K562 (cell line): Measurements from ENCODE around the gene BLID.

Experiments used
- EGR1 ChIP-seq: fragments of 450-650 bp; conservative IDR thresholded peaks from 2 replicates; pipeline ENCODE4 v1.6.1; 2017; ENCODE audit warnings: mild to moderate bottlenecking
- EP400 ChIP-seq: fragments of 450-650 bp; IDR thresholded peaks from 2 replicates; pipeline ENCODE4 v1.6.1; 2017; ENCODE audit warnings: antibody characterized with exemption, mild to moderate bottlenecking, moderate library complexity
- HDGF ChIP-seq: fragments of 450-650 bp; IDR thresholded peaks from 2 replicates; pipeline ENCODE4 v1.6.1; 2016
- JUND ChIP-seq, 2 experiments: IDR thresholded peaks; 2 replicates in 1 of 2; 3 replicates in 1 of 2; pipeline ENCODE4 v1.6.1; 2011; ENCODE audit warnings: borderline replicate concordance in 2 of 2, low read depth in 2 of 2, low read length in 2 of 2, improper control_type of control experiment in 1 of 2, missing biosample characterization in 1 of 2, missing genetic modification characterization in 1 of 2, missing genetic modification reagents in 1 of 2
- MEF2D ChIP-seq: conservative IDR thresholded peaks from 2 replicates; pipeline ENCODE4 v1.6.1; 2016; ENCODE audit warnings: low read depth, missing genetic modification characterization, missing compliant biosample characterization
- MTA3 ChIP-seq: fragments of 450-650 bp; formaldehyde crosslinking; IDR thresholded peaks from 2 replicates; pipeline ENCODE4 v1.6.1; 2017; ENCODE audit warnings: mild to moderate bottlenecking, borderline replicate concordance
- NCOA2 ChIP-seq, 2 experiments: fragments of 450-650 bp; IDR thresholded peaks; 2 replicates each; pipeline ENCODE4 v1.6.1; 2018; ENCODE audit warnings: mild to moderate bottlenecking in 2 of 2, moderate library complexity in 1 of 2; ENCODE audit not compliant: partially characterized antibody in 2 of 2
- SAP30 ChIP-seq: fragments of 200-600 bp; sonication (generic); IDR thresholded peaks from 2 replicates; pipeline ENCODE4 v1.6.1; 2012; ENCODE audit warnings: borderline replicate concordance, low read depth, mild to moderate bottlenecking, moderate library complexity, low read length, control low read depth, inconsistent platforms; ENCODE audit not compliant: insufficient read depth, poor library complexity, severe bottlenecking
- WHSC1 ChIP-seq: IDR thresholded peaks from one replicate; pipeline ENCODE4 v1.6.1; 2012; ENCODE audit warnings: low read length, control low read depth, inconsistent platforms
- ZNF253 ChIP-seq: fragments of 250-450 bp; sonication (Bioruptor Pico); conservative IDR thresholded peaks from 2 replicates; pipeline ENCODE4 v1.6.1; 2021; ENCODE audit warnings: mild to moderate bottlenecking
- ZNF431 ChIP-seq: sonication (generic); formaldehyde crosslinking; IDR thresholded peaks from 2 replicates; pipeline ENCODE4 v1.8.0; 2022; ENCODE audit warnings: mild to moderate bottlenecking, missing genetic modification reagents
- ZNF707 ChIP-seq: fragments of 250-450 bp; sonication (Bioruptor Pico); conservative IDR thresholded peaks from 2 replicates; pipeline ENCODE4 v1.8.0; 2022; ENCODE audit warnings: inconsistent platforms, mild to moderate bottlenecking, moderate library complexity
- TF ChIP-seq, protein P1 (sequence below): sonication (generic); formaldehyde crosslinking; IDR thresholded peaks from 2 replicates; pipeline ENCODE4 v1.9.0; 2022; ENCODE audit warnings: mild to moderate bottlenecking, missing genetic modification reagents
- TF ChIP-seq, protein P2 (sequence below): sonication (generic); formaldehyde crosslinking; IDR thresholded peaks from 2 replicates; pipeline ENCODE4 v1.8.1; 2023; ENCODE audit warnings: mild to moderate bottlenecking, missing genetic modification reagents

- no peak for TF ChIP-seq MTA3
- TF ChIP-seq WHSC1: no peak
- TF ChIP-seq NCOA2 (IDR thresholded peaks at IDR 0.05; ENCODE audit: partially characterized antibody in 2 of 2): no peak
- no peak for TF ChIP-seq EP400
- TF ChIP-seq MEF2D (tag): no peak
- TF ChIP-seq, protein P1, sequence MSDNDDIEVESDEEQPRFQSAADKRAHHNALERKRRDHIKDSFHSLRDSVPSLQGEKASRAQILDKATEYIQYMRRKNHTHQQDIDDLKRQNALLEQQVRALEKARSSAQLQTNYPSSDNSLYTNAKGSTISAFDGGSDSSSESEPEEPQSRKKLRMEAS (CRISPR knock-in tag): no peak
- no peak for TF ChIP-seq ZNF253 (CRISPR knock-in tag)
- no peak for TF ChIP-seq JUND (IDR thresholded peaks at IDR 0.05; ENCODE audit: borderline replicate concordance, low read depth, low read length)
- TF ChIP-seq JUND (tag; IDR thresholded peaks at IDR 0.05; ENCODE audit: borderline replicate concordance, low read depth, low read length): no peak
- TF ChIP-seq EGR1: no peak
- no peak for TF ChIP-seq HDGF
- TF ChIP-seq ZNF431 (CRISPR knock-in tag): no peak
- no peak for TF ChIP-seq SAP30
- TF ChIP-seq, protein P2, sequence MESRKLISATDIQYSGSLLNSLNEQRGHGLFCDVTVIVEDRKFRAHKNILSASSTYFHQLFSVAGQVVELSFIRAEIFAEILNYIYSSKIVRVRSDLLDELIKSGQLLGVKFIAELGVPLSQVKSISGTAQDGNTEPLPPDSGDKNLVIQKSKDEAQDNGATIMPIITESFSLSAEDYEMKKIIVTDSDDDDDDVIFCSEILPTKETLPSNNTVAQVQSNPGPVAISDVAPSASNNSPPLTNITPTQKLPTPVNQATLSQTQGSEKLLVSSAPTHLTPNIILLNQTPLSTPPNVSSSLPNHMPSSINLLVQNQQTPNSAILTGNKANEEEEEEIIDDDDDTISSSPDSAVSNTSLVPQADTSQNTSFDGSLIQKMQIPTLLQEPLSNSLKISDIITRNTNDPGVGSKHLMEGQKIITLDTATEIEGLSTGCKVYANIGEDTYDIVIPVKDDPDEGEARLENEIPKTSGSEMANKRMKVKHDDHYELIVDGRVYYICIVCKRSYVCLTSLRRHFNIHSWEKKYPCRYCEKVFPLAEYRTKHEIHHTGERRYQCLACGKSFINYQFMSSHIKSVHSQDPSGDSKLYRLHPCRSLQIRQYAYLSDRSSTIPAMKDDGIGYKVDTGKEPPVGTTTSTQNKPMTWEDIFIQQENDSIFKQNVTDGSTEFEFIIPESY (CRISPR knock-in tag): no peak
- TF ChIP-seq ZNF707: no peak
Observed at GRCh38 chr11:122144752-122145151, 28.7 kb upstream of the BLID start.
